ENCODE data around the gene HS3ST3A1. TPM values are rescaled to one million over a fixed set of nuclear protein-coding genes. Genes with fewer than 3 reads are reported as not detected.

Gene HS3ST3A1
- total and polyA plus RNA-seq, 2 of the 8 experiments (the other 6 are each of a cell fraction or from before 2014, with no cell fraction given), result 5.4 to 5.7 TPM

DNA sequence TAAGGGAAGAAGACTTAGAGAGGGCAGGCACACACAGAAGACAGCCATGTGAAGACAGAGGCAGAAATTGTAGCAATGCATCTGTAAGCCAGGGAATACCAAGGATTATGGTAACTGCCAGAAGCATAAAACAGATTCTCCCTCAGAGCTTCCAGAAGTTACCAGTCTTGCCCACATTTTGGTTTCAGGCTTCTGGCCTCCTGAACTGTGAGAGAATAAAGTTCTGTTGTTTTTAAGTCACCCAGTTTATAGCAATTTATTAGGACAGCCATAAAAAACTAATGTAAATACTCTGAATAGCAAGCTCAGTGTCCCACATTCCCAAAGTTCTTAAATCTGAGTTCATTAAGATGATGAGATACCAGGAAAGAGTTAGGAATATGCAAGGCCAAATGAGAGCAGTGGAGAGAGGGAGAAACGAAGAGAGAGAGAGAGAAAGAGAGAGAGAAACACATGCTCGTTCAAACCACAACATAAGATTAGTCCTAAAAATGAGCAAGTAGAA, 123.4 kb downstream of the HS3ST3A1 start (continued):
- TF ChIP-seq, protein P1, sequence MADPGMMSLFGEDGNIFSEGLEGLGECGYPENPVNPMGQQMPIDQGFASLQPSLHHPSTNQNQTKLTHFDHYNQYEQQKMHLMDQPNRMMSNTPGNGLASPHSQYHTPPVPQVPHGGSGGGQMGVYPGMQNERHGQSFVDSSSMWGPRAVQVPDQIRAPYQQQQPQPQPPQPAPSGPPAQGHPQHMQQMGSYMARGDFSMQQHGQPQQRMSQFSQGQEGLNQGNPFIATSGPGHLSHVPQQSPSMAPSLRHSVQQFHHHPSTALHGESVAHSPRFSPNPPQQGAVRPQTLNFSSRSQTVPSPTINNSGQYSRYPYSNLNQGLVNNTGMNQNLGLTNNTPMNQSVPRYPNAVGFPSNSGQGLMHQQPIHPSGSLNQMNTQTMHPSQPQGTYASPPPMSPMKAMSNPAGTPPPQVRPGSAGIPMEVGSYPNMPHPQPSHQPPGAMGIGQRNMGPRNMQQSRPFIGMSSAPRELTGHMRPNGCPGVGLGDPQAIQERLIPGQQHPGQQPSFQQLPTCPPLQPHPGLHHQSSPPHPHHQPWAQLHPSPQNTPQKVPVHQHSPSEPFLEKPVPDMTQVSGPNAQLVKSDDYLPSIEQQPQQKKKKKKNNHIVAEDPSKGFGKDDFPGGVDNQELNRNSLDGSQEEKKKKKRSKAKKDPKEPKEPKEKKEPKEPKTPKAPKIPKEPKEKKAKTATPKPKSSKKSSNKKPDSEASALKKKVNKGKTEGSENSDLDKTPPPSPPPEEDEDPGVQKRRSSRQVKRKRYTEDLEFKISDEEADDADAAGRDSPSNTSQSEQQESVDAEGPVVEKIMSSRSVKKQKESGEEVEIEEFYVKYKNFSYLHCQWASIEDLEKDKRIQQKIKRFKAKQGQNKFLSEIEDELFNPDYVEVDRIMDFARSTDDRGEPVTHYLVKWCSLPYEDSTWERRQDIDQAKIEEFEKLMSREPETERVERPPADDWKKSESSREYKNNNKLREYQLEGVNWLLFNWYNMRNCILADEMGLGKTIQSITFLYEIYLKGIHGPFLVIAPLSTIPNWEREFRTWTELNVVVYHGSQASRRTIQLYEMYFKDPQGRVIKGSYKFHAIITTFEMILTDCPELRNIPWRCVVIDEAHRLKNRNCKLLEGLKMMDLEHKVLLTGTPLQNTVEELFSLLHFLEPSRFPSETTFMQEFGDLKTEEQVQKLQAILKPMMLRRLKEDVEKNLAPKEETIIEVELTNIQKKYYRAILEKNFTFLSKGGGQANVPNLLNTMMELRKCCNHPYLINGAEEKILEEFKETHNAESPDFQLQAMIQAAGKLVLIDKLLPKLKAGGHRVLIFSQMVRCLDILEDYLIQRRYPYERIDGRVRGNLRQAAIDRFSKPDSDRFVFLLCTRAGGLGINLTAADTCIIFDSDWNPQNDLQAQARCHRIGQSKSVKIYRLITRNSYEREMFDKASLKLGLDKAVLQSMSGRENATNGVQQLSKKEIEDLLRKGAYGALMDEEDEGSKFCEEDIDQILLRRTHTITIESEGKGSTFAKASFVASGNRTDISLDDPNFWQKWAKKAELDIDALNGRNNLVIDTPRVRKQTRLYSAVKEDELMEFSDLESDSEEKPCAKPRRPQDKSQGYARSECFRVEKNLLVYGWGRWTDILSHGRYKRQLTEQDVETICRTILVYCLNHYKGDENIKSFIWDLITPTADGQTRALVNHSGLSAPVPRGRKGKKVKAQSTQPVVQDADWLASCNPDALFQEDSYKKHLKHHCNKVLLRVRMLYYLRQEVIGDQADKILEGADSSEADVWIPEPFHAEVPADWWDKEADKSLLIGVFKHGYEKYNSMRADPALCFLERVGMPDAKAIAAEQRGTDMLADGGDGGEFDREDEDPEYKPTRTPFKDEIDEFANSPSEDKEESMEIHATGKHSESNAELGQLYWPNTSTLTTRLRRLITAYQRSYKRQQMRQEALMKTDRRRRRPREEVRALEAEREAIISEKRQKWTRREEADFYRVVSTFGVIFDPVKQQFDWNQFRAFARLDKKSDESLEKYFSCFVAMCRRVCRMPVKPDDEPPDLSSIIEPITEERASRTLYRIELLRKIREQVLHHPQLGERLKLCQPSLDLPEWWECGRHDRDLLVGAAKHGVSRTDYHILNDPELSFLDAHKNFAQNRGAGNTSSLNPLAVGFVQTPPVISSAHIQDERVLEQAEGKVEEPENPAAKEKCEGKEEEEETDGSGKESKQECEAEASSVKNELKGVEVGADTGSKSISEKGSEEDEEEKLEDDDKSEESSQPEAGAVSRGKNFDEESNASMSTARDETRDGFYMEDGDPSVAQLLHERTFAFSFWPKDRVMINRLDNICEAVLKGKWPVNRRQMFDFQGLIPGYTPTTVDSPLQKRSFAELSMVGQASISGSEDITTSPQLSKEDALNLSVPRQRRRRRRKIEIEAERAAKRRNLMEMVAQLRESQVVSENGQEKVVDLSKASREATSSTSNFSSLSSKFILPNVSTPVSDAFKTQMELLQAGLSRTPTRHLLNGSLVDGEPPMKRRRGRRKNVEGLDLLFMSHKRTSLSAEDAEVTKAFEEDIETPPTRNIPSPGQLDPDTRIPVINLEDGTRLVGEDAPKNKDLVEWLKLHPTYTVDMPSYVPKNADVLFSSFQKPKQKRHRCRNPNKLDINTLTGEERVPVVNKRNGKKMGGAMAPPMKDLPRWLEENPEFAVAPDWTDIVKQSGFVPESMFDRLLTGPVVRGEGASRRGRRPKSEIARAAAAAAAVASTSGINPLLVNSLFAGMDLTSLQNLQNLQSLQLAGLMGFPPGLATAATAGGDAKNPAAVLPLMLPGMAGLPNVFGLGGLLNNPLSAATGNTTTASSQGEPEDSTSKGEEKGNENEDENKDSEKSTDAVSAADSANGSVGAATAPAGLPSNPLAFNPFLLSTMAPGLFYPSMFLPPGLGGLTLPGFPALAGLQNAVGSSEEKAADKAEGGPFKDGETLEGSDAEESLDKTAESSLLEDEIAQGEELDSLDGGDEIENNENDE (IDR thresholded peaks at IDR 0.05; ENCODE audit: insufficient replicate concordance, low read length), result no peak
- TF ChIP-seq CTBP2 (IDR thresholded peaks at IDR 0.05; ENCODE audit: borderline replicate concordance, insufficient read depth, insufficient read length, low read length) (no peak), RAD21 (IDR thresholded peaks at IDR 0.05 in 1 of 2, conservative IDR thresholded peaks at IDR 0.05 in 1 of 2; ENCODE audit: low read depth in 2 of 2, low read length in 2 of 2) (no peak), CEBPB (IDR thresholded peaks at IDR 0.05; ENCODE audit: low read depth, low read length) (no peak)
- TF ChIP-seq, protein P2, sequence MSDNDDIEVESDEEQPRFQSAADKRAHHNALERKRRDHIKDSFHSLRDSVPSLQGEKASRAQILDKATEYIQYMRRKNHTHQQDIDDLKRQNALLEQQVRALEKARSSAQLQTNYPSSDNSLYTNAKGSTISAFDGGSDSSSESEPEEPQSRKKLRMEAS (IDR thresholded peaks at IDR 0.05), result no peak
